ENCODE results near the gene NHLRC2.

The NHLRC2 gene

DNA sequence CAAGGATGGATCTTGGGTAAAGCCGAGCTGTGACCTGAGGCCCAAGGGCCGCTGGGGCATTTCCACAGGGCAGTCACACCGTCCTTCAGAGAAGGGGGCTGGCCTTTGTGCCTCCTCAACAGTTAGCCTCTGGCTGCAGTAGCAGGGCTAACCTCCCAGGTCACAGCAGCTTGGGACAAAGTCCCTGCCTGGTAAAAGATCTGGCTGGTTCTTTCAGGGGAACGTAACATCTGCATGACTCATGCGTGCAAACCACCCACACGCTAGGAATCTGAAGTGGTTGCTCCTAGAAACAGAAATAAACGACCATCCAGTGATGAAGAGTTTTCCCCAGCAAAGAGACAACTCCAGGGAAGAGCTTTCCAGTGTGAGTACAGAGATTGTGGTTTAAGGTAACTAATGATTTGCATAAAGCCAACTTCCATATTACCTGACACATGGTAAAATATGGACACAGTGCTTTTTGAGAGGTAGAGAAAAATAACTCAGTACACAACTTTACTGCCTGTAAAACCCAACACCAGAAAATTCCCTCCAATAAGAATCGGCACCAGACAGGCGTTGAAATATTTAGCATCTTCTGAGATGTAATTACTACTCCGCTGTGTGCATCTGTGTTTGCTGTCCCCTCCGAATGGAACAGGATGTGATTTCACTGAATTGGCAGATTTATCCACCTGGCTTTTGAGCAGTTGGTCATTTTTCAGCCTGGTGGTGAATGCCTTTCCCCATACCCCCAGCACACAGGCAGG is 104.3 kb downstream of the NHLRC2 start:
- Mint-ChIP-seq H3K9me3 (no peaks in the 10 kb centered on the region), H3K4me3 (no peak overlapping the region), H3K36me3 (ENCODE audit: low read depth) (no peaks in the 10 kb centered on the region), H3K27ac (peak overlapping the region in 1 of 3 experiments; percentile 45), H3K27me3 (ENCODE audit: low read depth) (peaks cover 4% of the 10 kb centered on the region), H3K4me1 (peaks cover 24% of the 10 kb centered on the region)
- TF ChIP-seq, protein P1, sequence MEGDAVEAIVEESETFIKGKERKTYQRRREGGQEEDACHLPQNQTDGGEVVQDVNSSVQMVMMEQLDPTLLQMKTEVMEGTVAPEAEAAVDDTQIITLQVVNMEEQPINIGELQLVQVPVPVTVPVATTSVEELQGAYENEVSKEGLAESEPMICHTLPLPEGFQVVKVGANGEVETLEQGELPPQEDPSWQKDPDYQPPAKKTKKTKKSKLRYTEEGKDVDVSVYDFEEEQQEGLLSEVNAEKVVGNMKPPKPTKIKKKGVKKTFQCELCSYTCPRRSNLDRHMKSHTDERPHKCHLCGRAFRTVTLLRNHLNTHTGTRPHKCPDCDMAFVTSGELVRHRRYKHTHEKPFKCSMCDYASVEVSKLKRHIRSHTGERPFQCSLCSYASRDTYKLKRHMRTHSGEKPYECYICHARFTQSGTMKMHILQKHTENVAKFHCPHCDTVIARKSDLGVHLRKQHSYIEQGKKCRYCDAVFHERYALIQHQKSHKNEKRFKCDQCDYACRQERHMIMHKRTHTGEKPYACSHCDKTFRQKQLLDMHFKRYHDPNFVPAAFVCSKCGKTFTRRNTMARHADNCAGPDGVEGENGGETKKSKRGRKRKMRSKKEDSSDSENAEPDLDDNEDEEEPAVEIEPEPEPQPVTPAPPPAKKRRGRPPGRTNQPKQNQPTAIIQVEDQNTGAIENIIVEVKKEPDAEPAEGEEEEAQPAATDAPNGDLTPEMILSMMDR (IDR thresholded peaks at IDR 0.05; ENCODE audit: unreplicated experiment in 3 of 3): no peak

GRCh38 chr10:113959383-113959760 is 104.9 kb downstream of the NHLRC2 start:
- H3K27ac Mint-ChIP-seq: no peak overlapping the region
- peaks cover 24% of the 10 kb centered on the region for H3K4me1 Mint-ChIP-seq
- peaks cover 4% of the 10 kb centered on the region for H3K27me3 Mint-ChIP-seq (ENCODE audit: low read depth)
- TF ChIP-seq, protein P1 (IDR thresholded peaks at IDR 0.05; ENCODE audit: unreplicated experiment in 3 of 3): no peak
- H3K4me3 Mint-ChIP-seq: no peak overlapping the region
- no peaks in the 10 kb centered on the region for H3K9me3 Mint-ChIP-seq
- H3K36me3 Mint-ChIP-seq (ENCODE audit: low read depth): no peaks in the 10 kb centered on the region

DNA sequence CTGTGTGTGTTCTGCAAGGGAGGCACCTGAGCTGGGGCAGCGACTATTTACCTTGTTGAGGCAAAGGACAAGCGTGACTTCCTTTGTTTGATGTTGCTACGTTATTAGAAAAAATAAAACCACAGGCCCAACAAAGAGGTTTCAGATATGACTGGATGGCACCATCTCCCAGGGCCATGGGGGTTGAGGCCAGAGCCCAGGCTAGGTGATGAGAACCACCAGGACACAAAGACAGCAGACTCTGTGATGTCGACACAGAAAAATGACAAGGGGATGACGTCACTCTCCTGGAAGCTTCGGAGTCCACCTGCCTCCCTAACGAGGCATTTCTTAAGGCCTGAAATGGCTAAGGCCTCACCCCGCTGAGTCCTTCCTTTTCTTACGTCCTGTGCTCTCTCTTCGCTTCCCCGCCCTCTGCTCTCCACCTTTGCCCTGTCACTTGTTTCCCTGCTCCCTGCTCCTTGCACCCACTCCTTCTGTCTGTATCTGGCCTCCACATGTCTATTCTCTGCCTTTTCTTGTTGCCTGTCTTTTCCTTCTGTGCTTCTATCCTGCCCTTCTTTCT is 106.2 kb downstream of the NHLRC2 start:
- Mint-ChIP-seq H3K4me3 (no peak overlapping the region), H3K27me3 (ENCODE audit: low read depth) (peaks cover 2% of the 10 kb centered on the region), H3K4me1 (peaks cover 24% of the 10 kb centered on the region), H3K36me3 (ENCODE audit: low read depth) (no peaks in the 10 kb centered on the region), H3K9me3 (no peaks in the 10 kb centered on the region), H3K27ac (peak overlapping the region in 2 of 3 experiments; percentile 1 to 7)
- TF ChIP-seq, protein P1 (IDR thresholded peaks at IDR 0.05; ENCODE audit: unreplicated experiment in 3 of 3): no peak

DNA sequence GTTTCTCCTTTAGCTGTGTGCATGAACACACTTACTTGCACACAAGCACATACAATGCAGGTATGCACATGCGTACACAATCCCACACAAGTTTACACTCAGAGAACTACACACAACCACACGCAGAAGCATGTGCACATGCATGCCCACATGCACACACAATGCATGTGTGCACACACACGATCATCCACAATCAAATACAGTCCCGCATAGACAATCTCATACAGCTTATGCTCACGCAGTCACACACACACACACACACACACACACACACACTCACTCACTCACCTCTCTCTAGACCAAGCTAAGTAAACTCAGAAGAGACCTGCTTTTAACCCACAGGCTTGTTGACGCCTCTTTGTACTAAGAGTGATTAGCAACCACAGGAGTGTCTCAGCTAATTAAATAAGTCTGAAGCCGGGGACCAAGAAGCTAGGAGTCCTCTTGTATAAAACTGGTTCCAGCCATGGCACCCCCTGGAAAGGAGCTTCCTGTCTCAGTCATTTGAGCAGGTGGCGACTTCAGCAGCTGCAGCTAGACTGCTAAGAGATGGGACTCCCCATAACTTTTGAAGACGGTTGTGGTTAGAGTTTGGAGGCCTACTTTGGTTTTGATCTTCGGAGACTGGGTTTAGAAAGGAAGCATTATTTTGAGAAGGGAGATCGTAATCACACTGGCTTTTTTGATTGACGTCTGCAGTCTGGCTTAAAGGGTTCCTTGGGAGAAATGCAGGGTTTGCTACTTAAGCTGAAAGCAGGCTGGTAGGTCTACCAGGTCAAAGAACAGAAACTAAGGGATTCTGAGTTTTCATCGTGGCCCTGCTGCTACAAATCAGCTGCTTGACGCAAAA is 106.9 kb downstream of the NHLRC2 start:
- Mint-ChIP-seq H3K4me3 (no peak overlapping the region), H3K4me1 (peaks cover 24% of the 10 kb centered on the region), H3K27me3 (ENCODE audit: low read depth) (no peaks in the 10 kb centered on the region), H3K9me3 (no peaks in the 10 kb centered on the region), H3K27ac (peak overlapping the region in 2 of 3 experiments; percentile 1 to 7), H3K36me3 (ENCODE audit: low read depth) (no peaks in the 10 kb centered on the region)
- TF ChIP-seq, protein P1 (IDR thresholded peaks at IDR 0.05; ENCODE audit: unreplicated experiment in 3 of 3): no peak

DNA sequence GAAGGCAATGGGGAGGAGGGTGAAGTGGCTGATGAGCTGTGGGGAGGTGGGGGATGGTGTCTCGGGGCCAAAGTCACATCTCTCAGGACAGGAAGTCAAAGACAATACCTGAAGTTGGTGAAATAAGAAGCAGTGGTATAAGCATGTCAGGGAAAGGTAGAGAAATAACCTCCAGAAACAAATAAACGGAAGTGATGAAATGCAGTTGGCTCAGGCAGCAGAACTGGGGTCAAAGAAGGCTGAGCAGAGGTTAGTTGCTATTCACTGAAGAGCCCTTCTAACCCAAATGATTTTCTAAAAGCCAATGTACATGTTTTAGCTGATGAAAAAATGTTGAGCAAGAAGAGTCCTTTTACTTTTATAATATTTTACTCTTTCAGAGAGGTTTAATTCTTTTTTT is 110.6 kb downstream of the NHLRC2 start:
- Mint-ChIP-seq H3K9me3 (peaks cover 3% of the 10 kb centered on the region), H3K36me3 (ENCODE audit: low read depth) (no peaks in the 10 kb centered on the region), H3K27me3 (ENCODE audit: low read depth) (peaks cover 5% of the 10 kb centered on the region), H3K4me1 (peaks cover 4% of the 10 kb centered on the region), H3K27ac (no peak overlapping the region), H3K4me3 (no peak overlapping the region)
- TF ChIP-seq, protein P1 (IDR thresholded peaks at IDR 0.05; ENCODE audit: unreplicated experiment in 3 of 3): no peak
